Trophoblast cell (in vitro differentiated cells and primary cell): ENCODE results near the gene TLE4.
A peak's percentile ranks its signal among the peaks of the same experiment; 100 is the strongest.

Source experiments
- DNase-seq, 2 donors: peaks; one replicate each; pipeline ENCODE4 v3.0.0-alpha.2; 2016
- H2AFZ ChIP-seq: 2 replicates; pipeline ENCODE4 v1.6.1; 2013; ENCODE audit warnings: low read length, moderate library complexity, mild to moderate bottlenecking; ENCODE audit not compliant: insufficient read depth, poor library complexity
- H2AK5ac ChIP-seq: 2 replicates; pipeline ENCODE4 v1.6.1; 2013; ENCODE audit warnings: mild to moderate bottlenecking, low read length
- H2BK120ac ChIP-seq: 2 replicates; pipeline ENCODE4 v1.6.1; 2013; ENCODE audit warnings: low read length, mild to moderate bottlenecking, moderate library complexity; ENCODE audit not compliant: insufficient read depth, poor library complexity
- H2BK12ac ChIP-seq: 2 replicates; pipeline ENCODE4 v1.6.1; 2013; ENCODE audit warnings: mild to moderate bottlenecking, low read length, moderate library complexity
- H2BK5ac ChIP-seq: 2 replicates; pipeline ENCODE4 v1.6.1; 2013; ENCODE audit warnings: low read length, low read depth, moderate library complexity, mild to moderate bottlenecking; ENCODE audit not compliant: poor library complexity
- H3K14ac ChIP-seq: 2 replicates; pipeline ENCODE4 v1.6.1; 2013; ENCODE audit warnings: mild to moderate bottlenecking, low read length
- H3K18ac ChIP-seq: 2 replicates; pipeline ENCODE4 v1.6.1; 2013; ENCODE audit warnings: mild to moderate bottlenecking, low read length
- H3K23ac ChIP-seq: 2 replicates; pipeline ENCODE4 v1.6.1; 2013; ENCODE audit warnings: low read length
- H3K27ac ChIP-seq: 2 replicates; pipeline ENCODE4 v1.5.1; 2013; ENCODE audit warnings: low read depth, mild to moderate bottlenecking, inconsistent platforms, low read length, moderate library complexity
- H3K27me3 ChIP-seq: 2 replicates; pipeline ENCODE4 v1.6.1; 2013; ENCODE audit warnings: inconsistent platforms, mild to moderate bottlenecking, low read length, moderate library complexity; ENCODE audit not compliant: insufficient read depth
- H3K36me3 ChIP-seq, 2 experiments: 1 replicate in 1 of 2; 2 replicates in 1 of 2; pipeline ENCODE4 v1.6.1; 2013; ENCODE audit warnings: low read length in 2 of 2, mild to moderate bottlenecking in 2 of 2, moderate library complexity in 1 of 2; ENCODE audit not compliant: insufficient read depth in 2 of 2, control insufficient read depth in 1 of 2
- H3K4ac ChIP-seq: 2 replicates; pipeline ENCODE4 v1.6.1; 2013; ENCODE audit warnings: low read depth, mild to moderate bottlenecking, low read length, moderate library complexity
- H3K4me1 ChIP-seq, 2 experiments: 1 replicate in 1 of 2; 2 replicates in 1 of 2; pipeline ENCODE4 v1.6.1; 2013; ENCODE audit warnings: low read length in 2 of 2, mild to moderate bottlenecking in 2 of 2, moderate library complexity in 1 of 2; ENCODE audit not compliant: insufficient read depth in 2 of 2, control insufficient read depth in 1 of 2
- H3K4me2 ChIP-seq: 2 replicates; pipeline ENCODE4 v1.6.1; 2013; ENCODE audit warnings: inconsistent platforms, mild to moderate bottlenecking, low read length, moderate library complexity
- H3K4me3 ChIP-seq: 2 replicates; pipeline ENCODE4 v1.5.1; 2013; ENCODE audit warnings: mild to moderate bottlenecking, low read depth, low read length, inconsistent platforms
- H3K79me1 ChIP-seq: one replicate; pipeline ENCODE4 v1.6.1; 2013; ENCODE audit warnings: low read length
- H3K79me2 ChIP-seq: 2 replicates; pipeline ENCODE4 v1.6.1; 2013; ENCODE audit warnings: low read length, mild to moderate bottlenecking; ENCODE audit not compliant: control insufficient read depth, insufficient read depth, poor library complexity
- H3K9ac ChIP-seq: 2 replicates; pipeline ENCODE4 v1.6.1; 2013; ENCODE audit warnings: mild to moderate bottlenecking, low read length
- H3K9me3 ChIP-seq: 2 replicates; pipeline ENCODE4 v1.6.1; 2013; ENCODE audit warnings: low read depth, mild to moderate bottlenecking, control low read depth, inconsistent platforms, low read length; ENCODE audit not compliant: insufficient read depth
- H4K12ac ChIP-seq: 2 replicates; pipeline ENCODE4 v1.6.1; 2013; ENCODE audit warnings: low read depth, mild to moderate bottlenecking, low read length, moderate library complexity
- H4K8ac ChIP-seq: 2 replicates; pipeline ENCODE4 v1.6.1; 2013; ENCODE audit warnings: low read depth, mild to moderate bottlenecking, low read length, moderate library complexity
- H4K91ac ChIP-seq: one replicate; pipeline ENCODE4 v1.6.1; 2013; ENCODE audit warnings: low read depth, mild to moderate bottlenecking, low read length, moderate library complexity
- WGBS: extraction: QIAGEN DNeasy Blood & Tissue Kit; methylation state at CpG from one replicate; pipeline ENCODE4 v1.1.7; 2013; ENCODE audit warnings: missing lambda C conversion rate; ENCODE audit not compliant: insufficient read length, insufficient coverage; ENCODE audit errors: extremely low coverage; 5-methylcytosine and 5-hydroxymethylcytosine counted together

TLE4 gene

GRCh38 chr9:79572608-79573411, 1.0 kb downstream of the TLE4 start:
- peak; percentile 50 to 84 for DNase-seq
- Histone ChIP-seq H2BK12ac (peak overlapping the region; percentile 50), H2AFZ (peak overlapping the region; percentile 88), H3K4me1 (peaks cover 0 to 6% of the 10 kb centered on the region in 2 experiments), H3K18ac (peak overlapping the region; percentile 98), H3K79me2 (peaks cover 17% of the 10 kb centered on the region), H2AK5ac (peak overlapping the region; percentile 64), H3K9ac (peak overlapping the region; percentile 85), H3K79me1 (peaks cover 29% of the 10 kb centered on the region), H2BK120ac (peak overlapping the region; percentile 68), H3K4me3 (peak overlapping the region; percentile 95), H3K27ac (peak overlapping the region; percentile 89), H3K27me3 (no peaks in the 10 kb centered on the region), H4K12ac (peak overlapping the region; percentile 72), H2BK5ac (peak overlapping the region; percentile 97), H3K4ac (peak overlapping the region; percentile 100), H3K14ac (peak overlapping the region; percentile 72), H3K9me3 (no peaks in the 10 kb centered on the region), H4K8ac (peak overlapping the region; percentile 83), H3K23ac (no peak overlapping the region), H3K36me3 (no peaks in the 10 kb centered on the region), H3K4me2 (peak overlapping the region; percentile 59), H4K91ac (peak overlapping the region; percentile 92)
- WGBS, result no CpG with 5 or more reads among the region's 115 CpGs

DNA sequence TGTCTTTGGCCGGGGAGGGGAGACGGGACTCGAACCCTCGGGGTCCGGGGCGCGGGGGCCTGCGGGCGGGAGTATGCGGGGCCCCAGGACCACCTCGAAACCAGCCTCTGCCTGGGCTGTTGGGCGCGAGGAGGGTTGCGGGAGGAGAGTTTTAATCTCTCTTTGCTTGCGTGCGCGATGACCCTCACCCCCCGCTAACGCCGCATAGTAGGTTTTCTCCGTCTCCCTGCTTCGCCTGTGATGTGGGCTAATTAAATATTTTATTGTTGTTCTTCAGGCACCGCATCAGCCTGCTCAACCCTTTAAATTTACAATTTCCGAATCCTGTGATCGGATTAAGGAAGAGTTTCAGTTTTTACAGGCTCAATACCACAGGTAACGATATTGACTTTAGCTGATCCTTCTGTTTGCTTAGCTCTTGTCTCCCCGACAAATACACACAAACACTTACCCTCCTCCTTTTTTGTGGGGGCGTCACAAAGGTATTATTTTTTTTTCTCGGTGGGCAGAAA, 1.7 kb downstream of the TLE4 start:
- peaks cover 29% of the 10 kb centered on the region for H3K79me1 ChIP-seq
- H3K9ac ChIP-seq, result peak overlapping the region; percentile 85
- H2AK5ac ChIP-seq, result no peak overlapping the region
- H3K18ac ChIP-seq, result peak overlapping the region; percentile 98
- no peak overlapping the region for H2BK12ac ChIP-seq
- H4K91ac ChIP-seq, result peak overlapping the region; percentile 92
- H3K4me1 ChIP-seq, result peaks cover 0 to 3% of the 10 kb centered on the region in 2 experiments
- H3K36me3 ChIP-seq, result peaks cover 0 to 2% of the 10 kb centered on the region in 2 experiments
- WGBS, result no CpG with 5 or more reads among the region's 29 CpGs
- no peaks in the 10 kb centered on the region for H3K9me3 ChIP-seq
- peak overlapping the region; percentile 88 for H2AFZ ChIP-seq
- H3K79me2 ChIP-seq, result peaks cover 17% of the 10 kb centered on the region
- H3K27ac ChIP-seq, result peak overlapping the region; percentile 89
- peak overlapping the region; percentile 68 for H2BK120ac ChIP-seq
- H3K23ac ChIP-seq, result no peak overlapping the region
- H4K8ac ChIP-seq, result peak overlapping the region; percentile 78
- peak overlapping the region; percentile 100 for H3K4ac ChIP-seq
- H3K4me2 ChIP-seq, result peak overlapping the region; percentile 59
- peak in 1 of 2 donors; percentile 37 for DNase-seq
- H2BK5ac ChIP-seq, result peak overlapping the region; percentile 97
- peak overlapping the region; percentile 95 for H3K4me3 ChIP-seq
- peak overlapping the region; percentile 72 for H3K14ac ChIP-seq
- peak overlapping the region; percentile 36 for H4K12ac ChIP-seq
- H3K27me3 ChIP-seq, result no peaks in the 10 kb centered on the region

DNA sequence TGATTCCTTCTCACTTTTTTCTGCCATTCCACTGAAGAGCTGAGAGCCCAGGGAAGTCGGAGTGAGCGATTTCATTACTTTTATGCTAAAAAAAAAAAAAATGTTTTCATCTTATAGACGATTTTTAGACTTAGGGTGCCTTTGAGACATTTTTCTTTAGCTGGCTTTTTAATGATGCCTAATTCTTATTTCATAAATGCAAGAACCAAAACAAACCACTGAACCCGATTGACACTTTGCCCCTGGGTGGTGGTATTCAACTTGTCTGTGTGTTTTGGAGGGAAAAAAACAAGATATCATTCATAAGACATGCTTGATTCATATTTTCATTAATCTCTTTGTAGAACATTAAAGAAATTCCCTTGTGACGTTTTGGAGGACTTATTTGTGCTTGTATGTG, 2.4 kb downstream of the TLE4 start:
- Histone ChIP-seq H2BK12ac (no peak overlapping the region), H3K18ac (no peak overlapping the region), H3K36me3 (peaks cover 0 to 2% of the 10 kb centered on the region in 2 experiments), H3K79me2 (peaks cover 17% of the 10 kb centered on the region), H3K9me3 (no peaks in the 10 kb centered on the region), H3K27ac (no peak overlapping the region), H4K8ac (no peak overlapping the region), H2BK5ac (peak overlapping the region; percentile 40), H3K14ac (no peak overlapping the region), H3K27me3 (no peaks in the 10 kb centered on the region), H4K12ac (no peak overlapping the region), H3K79me1 (peaks cover 29% of the 10 kb centered on the region), H3K4me3 (no peak overlapping the region), H3K4me2 (peak overlapping the region; percentile 59), H3K4ac (peak overlapping the region; percentile 100), H2AFZ (no peak overlapping the region), H3K9ac (no peak overlapping the region), H3K4me1 (peaks cover 0 to 3% of the 10 kb centered on the region in 2 experiments), H2AK5ac (no peak overlapping the region), H3K23ac (no peak overlapping the region), H4K91ac (no peak overlapping the region), H2BK120ac (no peak overlapping the region)
- WGBS, result no CpG with 5 or more reads among the region's 5 CpGs
- no peak for DNase-seq

- Histone ChIP-seq H4K91ac (no peak overlapping the region), H3K4me2 (peak overlapping the region; percentile 68), H3K36me3 (peaks cover 0 to 2% of the 10 kb centered on the region in 2 experiments), H3K4me3 (no peak overlapping the region), H2AFZ (no peak overlapping the region), H2BK120ac (no peak overlapping the region), H4K8ac (no peak overlapping the region), H4K12ac (no peak overlapping the region), H3K79me1 (peaks cover 29% of the 10 kb centered on the region), H3K4me1 (peaks cover 0 to 3% of the 10 kb centered on the region in 2 experiments), H3K14ac (no peak overlapping the region), H2BK12ac (no peak overlapping the region), H3K23ac (no peak overlapping the region), H3K79me2 (peaks cover 17% of the 10 kb centered on the region), H3K18ac (no peak overlapping the region), H3K9ac (no peak overlapping the region), H3K4ac (peak overlapping the region; percentile 24), H2BK5ac (no peak overlapping the region), H3K27ac (no peak overlapping the region), H3K9me3 (no peaks in the 10 kb centered on the region), H3K27me3 (no peaks in the 10 kb centered on the region), H2AK5ac (no peak overlapping the region)
- peak in 1 of 2 donors; percentile 23 for DNase-seq
- 100% methylated on average over 1 of the region's 3 CpGs for WGBS
Measured at GRCh38 chr9:79574781-79575180, 3.0 kb downstream of the TLE4 start.
